ENCODE data around the gene ELP1.
"Not testable (repeated sequence)": the region's sequence is repeated elsewhere in the genome, so short reads cannot be mapped to it uniquely, and the experiment has no call there.

Gene ELP1

DNA sequence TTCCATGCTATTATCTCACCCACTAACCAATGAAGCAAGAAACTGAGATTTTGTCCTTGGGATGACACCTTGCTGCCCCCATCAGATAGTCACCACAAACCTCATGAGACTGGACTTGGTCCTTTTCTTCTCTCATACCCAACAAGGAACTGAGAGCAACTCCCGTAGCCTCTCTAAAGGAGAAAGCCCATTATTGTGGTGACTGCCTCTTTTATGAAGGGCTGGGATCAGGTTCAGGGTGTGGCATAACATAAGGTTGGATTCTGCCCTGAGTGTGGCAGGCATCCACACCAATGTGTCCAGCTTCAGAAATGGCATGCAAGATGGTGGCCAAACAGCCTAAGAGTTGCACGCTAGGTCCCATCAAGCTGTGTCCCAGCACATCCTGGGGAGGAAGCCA is 73.2 kb downstream of the ELP1 start:
- Histone ChIP-seq H3K27ac (no peak overlapping the region), H3K4me3 (no peak overlapping the region)

DNA sequence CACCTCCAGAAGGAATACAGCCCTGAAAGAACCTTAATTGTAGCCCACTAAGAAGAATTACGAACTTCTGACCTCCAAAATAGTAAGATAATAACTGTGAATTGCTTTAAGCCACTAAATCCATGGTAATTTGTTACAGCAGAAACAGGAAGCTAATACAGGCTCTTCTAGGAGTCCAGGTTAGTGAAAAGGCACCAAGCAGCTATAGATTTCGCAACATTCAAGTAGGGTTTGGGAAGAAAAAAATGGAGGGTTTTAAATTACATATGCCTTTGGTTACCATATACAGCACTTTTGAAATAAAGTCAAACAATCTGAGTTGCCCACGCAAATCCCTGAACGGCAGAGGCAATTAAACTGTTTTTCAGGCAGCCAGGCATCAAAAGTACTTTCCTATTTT is 73.6 kb downstream of the ELP1 start:
- Histone ChIP-seq H3K4me3 (no peak overlapping the region), H3K27ac (no peak overlapping the region)

DNA sequence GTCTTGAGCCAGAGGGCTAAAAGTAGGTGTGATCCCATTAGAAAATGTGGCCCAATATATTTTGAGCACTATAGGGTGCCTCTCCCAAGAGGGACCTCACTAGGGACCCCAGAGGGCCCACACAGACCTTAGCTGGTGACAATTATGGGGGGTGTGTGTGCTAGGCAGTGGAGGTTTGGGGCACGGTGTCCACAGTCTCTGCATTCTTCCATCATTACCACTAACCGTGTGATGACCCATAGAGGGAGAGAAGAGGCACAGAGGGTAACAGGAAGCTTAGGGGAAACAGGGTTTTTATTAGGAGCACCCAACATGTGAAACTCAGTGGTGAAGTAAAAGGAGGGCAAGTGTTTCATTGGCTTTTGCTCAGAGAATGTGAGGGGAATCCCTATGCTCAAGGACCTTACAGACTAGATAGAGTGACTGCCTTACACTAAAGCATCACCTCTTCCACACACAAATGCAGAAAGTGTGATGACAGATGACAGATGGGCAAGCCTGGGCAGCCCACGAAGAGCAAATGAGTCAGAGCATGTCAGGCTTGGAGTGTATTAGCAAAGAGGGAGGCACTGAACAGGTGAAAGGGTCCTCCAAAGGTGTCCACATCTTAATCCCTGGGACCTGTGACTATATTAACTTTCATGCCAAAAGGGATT is 74.3 kb downstream of the ELP1 start:
- no peak overlapping the region for H3K27ac ChIP-seq
- H3K4me3 ChIP-seq = no peak overlapping the region

DNA sequence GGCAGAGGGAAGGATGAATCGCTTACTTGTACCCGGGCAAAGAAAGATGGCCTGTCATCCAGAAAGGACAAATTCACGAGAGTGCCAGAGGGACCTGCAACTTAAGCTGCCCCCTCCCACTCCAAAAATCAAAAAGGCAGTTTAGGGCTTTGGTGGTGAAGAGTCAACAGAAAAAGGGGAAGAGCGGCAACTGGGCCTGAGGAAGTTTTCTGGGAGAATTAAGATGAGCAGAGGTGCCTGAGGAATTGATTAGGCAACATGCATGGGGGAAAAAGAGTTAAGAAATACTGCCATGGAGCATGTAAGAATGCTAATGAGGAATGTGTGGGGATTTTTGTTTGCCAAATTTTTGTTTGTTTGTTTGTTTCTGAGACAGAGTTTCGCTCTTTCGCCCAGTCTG is 76.4 kb downstream of the ELP1 start:
- H3K4me3 ChIP-seq = no peak overlapping the region
- no peak overlapping the region for H3K27ac ChIP-seq

DNA sequence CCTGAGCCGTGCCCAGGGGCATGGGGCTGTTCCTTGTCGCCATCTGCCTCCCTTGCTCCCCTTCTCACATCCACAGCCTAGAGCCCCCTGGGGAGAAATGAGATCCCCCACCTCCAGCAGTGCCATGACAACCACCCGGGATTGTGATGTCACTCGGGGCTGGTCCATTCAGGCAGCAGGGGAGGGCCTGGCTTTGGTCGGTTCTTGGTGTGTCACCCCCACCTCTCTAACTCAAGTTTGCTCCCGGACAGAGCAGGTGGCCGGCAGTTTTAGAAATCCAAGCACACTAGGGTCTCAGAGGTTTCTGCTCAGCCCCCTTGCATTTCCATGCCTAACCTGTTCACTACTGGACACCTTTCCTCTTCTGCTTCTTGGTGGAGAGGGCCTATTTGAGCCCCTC is 78.0 kb downstream of the ELP1 start, which contains the start of gene ACTL7B:
Gene ACTL7B (minus strand): TSS at position 99 of the 400 bp plus-strand sequence. CDS start 56 bp downstream, at position 43.
- H3K27ac ChIP-seq = no peak within 1 kb of the TSS
- no peak within 1 kb of the TSS for H3K4me3 ChIP-seq

DNA sequence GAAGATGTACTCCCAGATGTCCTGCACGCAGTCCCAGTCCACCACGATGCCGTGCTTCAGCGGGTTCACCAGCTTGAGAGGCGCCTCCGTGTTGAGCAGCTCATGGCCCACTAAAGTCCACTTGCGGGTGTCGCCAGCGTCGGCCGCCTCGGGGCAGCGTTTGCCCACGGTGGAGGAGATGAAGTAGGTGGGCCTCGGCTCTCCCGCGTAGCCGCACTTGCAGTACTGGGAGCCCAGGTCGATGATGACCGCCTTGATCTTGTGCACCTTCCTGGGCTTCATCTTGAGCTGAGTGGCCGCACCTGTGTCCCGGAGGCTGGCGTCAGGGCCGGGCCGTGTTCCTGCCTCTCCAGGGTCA is 78.4 kb downstream of the ELP1 start:
- no peak overlapping the region for H3K27ac ChIP-seq
- H3K4me3 ChIP-seq = no peak overlapping the region

DNA sequence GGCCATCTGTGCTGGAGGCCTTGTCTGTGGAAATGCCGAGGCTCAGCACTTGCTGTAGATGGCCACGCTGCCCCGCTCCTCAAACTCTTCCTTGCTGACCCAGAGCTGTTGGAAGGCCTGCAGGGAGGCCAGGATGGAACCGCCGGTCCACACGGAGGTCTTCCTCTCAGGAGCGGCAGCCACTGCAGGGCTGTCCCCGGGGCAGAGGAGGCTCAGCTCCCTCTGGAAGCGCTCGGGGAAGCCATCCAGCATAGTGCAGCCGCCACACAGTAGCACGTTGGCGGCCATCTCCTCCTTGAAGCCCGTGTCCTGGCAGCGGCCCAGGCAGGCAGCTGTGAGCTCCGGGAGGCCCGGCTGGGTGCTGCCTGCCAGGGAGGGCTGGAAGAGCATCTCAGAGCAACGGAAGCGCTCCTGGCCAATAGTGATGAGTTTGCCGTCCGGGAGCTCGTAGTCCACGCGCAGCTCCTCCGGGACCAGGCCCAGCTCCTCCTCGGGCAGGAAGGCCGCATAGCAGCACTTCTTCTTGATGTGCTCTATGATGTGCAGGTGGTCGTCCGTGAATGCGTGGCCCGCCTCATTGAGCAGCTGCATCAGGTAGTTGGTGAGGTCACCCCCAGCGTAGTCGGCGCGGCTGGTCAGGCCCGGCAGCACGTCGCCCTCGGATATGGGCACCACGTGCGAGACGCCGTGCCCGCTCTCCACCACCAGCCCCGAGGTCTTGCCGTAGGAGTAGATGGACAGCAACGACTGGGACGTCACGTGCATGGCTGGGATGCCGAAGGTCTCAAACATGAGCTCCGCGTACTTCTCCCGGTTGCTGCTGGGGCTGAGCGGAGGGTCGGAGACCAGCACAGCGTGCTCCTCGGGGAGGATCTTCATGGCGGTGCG is 79.0 kb downstream of the ELP1 start:
- no peak overlapping the region for H3K4me3 ChIP-seq
- H3K27ac ChIP-seq = no peak overlapping the region

DNA sequence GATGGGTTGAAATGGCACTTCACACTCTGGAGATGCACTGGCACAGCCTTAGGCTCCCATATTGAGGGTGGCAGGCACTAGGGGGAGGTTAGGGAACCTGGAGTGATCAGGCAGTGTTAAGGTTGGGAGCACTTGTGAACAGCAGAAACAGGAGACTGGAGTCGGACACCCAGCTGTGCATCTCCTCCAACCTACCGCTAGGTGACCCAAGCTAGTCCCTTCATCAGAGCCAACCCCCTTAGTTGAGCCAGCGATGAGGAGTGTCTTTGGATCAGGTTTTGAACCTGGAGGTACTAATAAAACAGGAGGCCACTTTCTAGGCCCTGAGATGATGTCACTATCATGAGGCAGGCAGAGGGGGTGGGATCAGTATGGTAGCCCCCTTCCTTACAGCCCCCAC is 79.8 kb downstream of the ELP1 start:
- Histone ChIP-seq H3K27ac (no peak overlapping the region), H3K4me3 (no peak overlapping the region)

DNA sequence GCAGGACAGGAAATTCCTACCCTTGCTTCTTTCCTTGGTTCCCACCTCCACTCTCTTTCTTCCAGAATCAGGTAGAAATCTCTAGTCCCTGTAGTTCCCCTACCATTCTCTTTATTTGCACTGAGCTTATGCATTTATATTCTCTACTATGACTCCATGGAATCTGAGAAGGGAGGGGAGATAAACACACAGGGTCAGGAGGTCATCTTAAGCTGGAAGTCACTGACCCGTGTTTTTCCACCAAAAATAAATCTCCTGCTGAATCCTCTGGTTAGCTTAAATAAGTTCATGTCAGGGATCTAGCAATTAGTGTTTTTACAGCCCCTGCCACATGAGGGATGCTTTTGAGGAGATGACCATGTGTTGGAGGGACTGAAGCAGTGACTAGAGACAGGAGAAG is 81.8 kb downstream of the ELP1 start:
- no peak overlapping the region for H3K27ac ChIP-seq
- no peak overlapping the region for H3K4me3 ChIP-seq

DNA sequence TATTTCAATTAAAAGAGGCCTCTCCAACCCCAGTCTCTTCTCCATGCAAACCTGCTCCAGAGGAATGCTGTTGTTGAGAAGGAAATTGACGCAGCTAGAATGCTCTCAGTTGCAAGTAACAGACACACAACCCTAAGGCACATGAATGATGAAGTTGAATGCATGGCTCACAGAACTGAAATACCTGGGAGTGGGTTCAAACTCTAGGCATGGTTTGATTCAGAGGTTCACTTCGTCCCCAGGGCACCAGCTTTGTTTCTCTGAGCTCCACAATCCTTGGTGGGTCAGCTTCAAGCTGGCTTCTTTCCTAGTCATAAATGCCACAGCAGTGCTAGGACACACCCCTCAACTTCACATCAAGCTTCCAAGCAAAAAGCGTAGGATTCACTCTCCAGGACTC is 82.8 kb downstream of the ELP1 start:
- Histone ChIP-seq H3K4me3 (no peak overlapping the region), H3K27ac (no peak overlapping the region)

DNA sequence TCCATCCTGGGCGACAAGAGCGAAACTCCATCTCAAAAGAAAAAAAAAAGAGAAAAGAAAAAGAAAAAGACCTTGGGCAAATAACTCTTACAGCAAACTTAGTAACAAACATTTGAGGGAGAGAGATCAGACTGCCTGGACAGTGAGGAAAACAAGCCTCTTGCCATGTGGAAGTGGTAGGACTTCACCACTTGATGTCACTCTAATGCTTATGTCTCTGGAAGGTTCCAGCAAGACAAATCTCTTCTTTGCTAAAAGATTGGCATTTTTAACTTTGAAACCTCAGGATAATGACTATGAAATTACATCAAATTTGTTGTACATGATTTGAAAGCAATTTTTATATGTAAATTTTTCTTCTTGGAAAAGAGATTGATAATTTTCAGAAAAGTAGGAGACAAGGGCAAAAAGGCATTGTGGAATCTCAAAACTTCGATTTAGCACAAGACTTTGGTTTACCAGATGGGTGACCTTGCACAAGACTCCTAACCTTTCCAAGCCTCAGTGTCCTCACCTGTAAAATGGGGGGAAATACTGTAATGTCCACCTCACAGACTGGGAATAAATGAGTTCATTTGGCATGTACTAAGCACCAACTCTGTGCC is 83.5 kb downstream of the ELP1 start:
- no peak overlapping the region for H3K27ac ChIP-seq
- no peak overlapping the region for H3K4me3 ChIP-seq

DNA sequence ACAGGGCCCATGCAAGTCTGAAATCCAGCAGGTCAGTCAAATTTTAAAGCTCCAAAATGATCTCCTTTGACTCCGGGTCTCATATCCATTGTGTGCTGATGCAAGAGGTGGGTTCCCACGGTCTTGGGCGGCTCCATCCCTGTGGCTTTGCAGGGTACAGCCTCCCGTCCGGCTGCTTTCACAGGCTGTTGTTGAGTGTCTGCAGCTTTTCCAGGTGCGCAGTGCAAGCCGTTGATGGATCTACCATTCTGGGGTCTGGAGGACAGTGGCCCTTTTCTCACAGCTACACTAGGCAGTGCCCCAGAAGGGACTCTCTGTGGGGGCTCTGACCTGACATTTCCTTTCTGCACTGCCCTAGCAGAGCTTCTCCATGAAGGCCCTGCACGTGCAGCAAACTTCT is 85.6 kb downstream of the ELP1 start:
- not testable (repeated sequence) for H3K4me3 ChIP-seq, H3K27ac ChIP-seq

DNA sequence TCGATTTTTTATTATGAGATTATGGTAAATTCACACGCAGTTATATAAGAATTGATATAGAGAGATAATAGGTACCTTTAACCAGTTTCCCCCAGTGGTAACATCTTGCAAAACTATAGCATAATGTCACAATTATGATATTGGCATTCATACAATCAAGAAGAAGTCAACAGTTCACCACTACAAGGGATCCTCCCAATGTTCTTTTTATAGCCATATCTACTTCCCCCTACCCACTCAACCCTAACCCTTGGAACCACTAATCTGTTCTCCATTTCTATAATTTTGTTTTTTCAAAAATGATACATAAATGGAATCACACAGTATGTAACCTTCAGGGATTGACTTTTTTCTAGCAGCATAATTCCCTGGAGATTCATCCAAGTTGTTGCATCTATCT is 88.0 kb downstream of the ELP1 start:
- H3K27ac ChIP-seq = peak overlapping the region in 1 of 21 experiments; percentile 11
- no peak overlapping the region for H3K4me3 ChIP-seq

DNA sequence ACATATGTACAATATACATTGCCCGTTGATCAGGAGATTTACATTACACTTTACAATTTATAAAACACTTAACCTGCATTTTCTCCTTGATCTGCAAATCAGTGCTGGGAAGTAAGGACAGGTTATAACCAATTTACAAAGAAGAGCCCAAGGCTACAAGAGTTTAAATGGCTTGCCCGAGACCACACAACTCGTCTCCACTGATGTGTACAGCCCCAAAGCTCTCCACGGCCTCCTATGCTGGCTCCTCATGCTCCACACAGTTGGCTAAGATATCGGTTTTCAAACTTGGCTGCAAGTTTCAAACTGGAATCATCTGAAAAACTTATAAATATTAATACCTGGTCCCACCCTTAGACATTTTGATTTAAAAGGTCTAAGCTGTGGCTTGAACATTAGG is 88.4 kb downstream of the ELP1 start:
- H3K27ac ChIP-seq = no peak overlapping the region
- no peak overlapping the region for H3K4me3 ChIP-seq

DNA sequence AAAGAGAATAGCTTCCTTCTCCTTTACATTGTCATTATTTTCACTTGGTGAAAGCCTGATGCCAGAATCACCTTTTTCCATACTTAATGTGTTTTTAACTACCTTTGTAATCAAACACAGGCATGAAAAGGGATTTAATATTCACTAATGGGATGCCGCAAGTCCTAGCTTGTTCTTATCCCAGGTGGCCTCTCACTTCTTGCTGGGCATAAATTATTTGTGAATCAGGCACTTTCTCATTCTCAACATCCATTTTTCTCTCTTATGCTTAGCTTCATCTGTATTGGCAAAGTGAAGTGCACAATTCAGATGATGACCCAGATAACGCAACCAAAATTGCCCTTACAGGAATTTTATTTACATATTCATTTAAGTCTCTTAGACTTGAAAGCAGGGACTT is 89.1 kb downstream of the ELP1 start:
- no peak overlapping the region for H3K4me3 ChIP-seq
- no peak overlapping the region for H3K27ac ChIP-seq

DNA sequence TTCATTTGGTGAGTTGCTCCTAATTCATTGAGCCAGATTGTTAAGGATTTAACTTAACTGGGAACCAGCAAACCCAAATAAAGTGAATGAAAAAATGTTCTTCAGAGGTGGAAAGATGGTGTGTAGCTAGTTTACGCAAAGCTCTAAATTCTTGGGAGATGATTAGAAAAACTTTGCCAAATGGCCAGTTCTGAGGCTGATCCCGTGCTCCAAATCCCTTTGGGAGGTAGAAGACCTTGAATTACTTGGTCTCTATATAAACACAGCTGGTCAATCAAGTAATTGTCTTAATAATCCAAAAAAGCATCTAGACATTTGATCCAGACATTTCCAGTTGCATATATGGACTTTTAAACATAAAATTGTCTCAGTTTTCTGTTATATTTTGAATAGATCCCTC is 89.5 kb downstream of the ELP1 start:
- no peak overlapping the region for H3K27ac ChIP-seq
- no peak overlapping the region for H3K4me3 ChIP-seq

DNA sequence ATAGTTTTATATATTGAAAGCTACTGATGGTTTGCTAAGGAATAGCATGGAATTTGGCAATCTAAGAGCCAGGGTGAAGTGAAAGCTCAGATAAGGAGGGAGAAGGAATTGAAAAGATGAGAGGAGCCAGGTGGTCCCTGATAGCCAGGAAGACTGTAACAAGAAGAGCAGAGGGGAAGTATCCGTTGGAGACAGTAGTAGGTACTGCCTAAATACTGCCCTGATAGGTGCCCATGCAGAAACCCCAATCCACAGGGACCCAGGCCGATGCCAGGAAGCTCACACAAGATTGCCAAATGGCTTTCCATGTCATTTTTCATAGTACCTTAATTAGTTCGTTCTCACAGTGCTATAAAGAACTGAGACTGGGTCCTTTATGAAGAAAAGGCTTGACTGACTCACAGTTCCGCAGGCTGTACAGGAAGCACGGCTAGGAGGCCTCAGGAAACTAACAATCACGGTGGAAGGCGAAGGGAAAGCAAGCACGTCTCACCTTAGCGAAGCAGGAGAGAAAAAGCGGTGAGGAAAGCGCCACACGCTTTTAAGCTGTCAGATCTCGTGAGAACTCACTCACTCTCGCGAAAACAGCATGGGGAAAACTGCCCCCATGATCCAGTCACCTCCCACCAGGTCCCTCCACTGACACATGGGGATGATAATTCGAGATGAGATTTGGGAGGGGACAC is 91.2 kb downstream of the ELP1 start:
- peak overlapping the region in 1 of 21 experiments; percentile 8 for H3K27ac ChIP-seq
- no peak overlapping the region for H3K4me3 ChIP-seq

DNA sequence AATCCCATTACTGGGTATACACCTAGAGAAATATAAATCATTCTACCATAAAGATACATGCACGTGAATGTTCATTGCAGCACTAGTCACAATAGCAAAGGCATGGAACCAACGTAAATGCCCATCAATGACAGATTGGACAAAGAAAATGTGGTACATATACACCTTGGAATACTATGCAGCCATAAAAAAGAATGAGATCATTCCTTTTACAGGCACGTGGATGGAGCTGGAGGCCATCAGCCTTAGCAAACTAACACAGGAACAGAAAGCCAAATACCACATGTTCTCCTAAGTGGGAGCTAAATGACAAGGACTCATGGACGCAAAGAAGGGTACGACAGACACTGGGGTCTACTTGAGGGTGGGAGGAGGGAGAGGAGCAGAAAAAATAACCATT is 94.4 kb downstream of the ELP1 start:
- not testable (repeated sequence) for H3K4me3 ChIP-seq, H3K27ac ChIP-seq

DNA sequence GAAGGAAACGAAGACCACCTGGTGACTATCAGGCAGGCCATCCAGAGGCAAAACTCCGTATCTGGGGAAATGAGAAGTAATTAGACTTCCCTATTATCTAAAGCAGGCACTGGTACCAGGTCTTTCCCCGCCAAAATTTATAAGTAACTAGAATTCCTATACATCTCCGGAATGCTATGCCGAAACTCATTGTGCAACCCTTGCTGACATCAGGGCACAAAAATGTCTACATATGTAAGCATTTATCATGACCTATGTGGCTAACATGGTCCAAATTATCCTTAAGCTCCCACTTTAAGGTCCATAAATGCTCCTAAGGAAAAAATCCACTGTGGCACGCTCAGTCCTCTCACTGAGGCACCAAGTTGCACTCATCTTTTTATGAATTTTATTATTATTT is 95.9 kb downstream of the ELP1 start:
- H3K4me3 ChIP-seq = no peak overlapping the region
- H3K27ac ChIP-seq = no peak overlapping the region

DNA sequence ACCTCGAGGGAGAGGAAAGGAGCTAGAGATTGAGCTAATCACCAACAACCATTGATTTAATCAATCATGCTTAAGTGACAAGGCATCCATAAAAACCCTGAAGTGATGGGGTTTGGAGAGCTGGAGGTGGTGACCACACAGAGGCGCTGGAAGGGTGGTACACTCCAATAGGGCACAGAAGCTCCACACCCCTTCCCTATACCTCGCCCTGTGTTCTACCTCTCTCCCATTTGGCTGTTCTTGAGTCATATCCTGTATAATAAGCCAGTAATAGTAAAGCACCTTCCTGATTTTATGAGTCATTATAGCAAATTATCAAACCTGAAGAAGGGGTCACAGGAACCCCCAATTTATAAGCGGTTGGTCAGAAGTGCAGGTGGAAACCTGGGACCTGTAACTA is 96.4 kb downstream of the ELP1 start:
- Histone ChIP-seq H3K4me3 (no peak overlapping the region), H3K27ac (no peak overlapping the region)

DNA sequence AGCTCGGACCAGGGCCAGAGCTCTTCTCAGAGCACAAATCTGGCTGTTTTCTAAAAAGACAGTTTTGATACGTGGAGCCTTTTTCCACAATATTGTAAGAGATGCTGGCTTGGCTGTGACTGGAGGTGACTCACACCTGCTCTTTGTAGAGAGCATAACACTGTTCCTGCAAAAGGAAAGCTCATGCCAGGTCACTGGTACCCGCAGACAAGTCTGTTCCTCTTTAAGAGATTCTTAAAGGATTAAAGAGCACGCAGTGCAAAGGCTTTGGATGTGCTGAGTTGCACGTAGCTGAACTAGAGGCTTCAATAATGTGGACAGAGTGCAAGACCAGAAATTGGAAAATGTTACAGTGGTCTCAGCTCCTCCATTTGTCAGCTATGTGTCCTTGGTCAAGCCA is 97.1 kb downstream of the ELP1 start:
- Histone ChIP-seq H3K4me3 (no peak overlapping the region), H3K27ac (no peak overlapping the region)

All from skin epidermis (tissue), 12 donors.